NCI-H748 treated with DMSO at 0.1 percent for 48 hours (cell line): Measurements from ENCODE around the gene TRERF1.

Source experiments
- DNase-seq: peaks from one replicate; lab custom pipeline; 2025; lab: John Stamatoyannopoulos, UW

Gene TRERF1

GRCh38 chr6:42366011-42366705 lies 85.6 kb downstream of the TRERF1 start:
- DNase-seq: no peak

GRCh38 chr6:42365021-42365420 lies 86.7 kb downstream of the TRERF1 start:
- no peak for DNase-seq

GRCh38 chr6:42363926-42364849 lies 87.5 kb downstream of the TRERF1 start:
- no peak for DNase-seq

GRCh38 chr6:42361036-42361435 lies 90.7 kb downstream of the TRERF1 start:
- no peak for DNase-seq

GRCh38 chr6:42359021-42359420 lies 92.7 kb downstream of the TRERF1 start:
- DNase-seq: no peak

- DNase-seq: no peak
Observed at GRCh38 chr6:42355416-42355815, 96.3 kb downstream of the TRERF1 start.

- no peak for DNase-seq
Observed at GRCh38 chr6:42354702-42355101, 97.0 kb downstream of the TRERF1 start.

- no peak for DNase-seq
Observed at GRCh38 chr6:42352856-42353564, 98.7 kb downstream of the TRERF1 start.

GRCh38 chr6:42350911-42351310 lies 100.8 kb downstream of the TRERF1 start:
- no peak for DNase-seq

- no peak for DNase-seq
Observed at GRCh38 chr6:42349753-42350511, 101.8 kb downstream of the TRERF1 start.

GRCh38 chr6:42347456-42347855 lies 104.3 kb downstream of the TRERF1 start:
- DNase-seq: no peak

- DNase-seq: no peak
Observed at GRCh38 chr6:42345696-42346416, 105.9 kb downstream of the TRERF1 start.

GRCh38 chr6:42344756-42345155 lies 107.0 kb downstream of the TRERF1 start:
- DNase-seq: no peak

- no peak for DNase-seq
Observed at GRCh38 chr6:42341771-42342553, 109.8 kb downstream of the TRERF1 start.

- DNase-seq: no peak
Observed at GRCh38 chr6:42341221-42341620, 110.5 kb downstream of the TRERF1 start.

GRCh38 chr6:42340511-42340910 lies 111.2 kb downstream of the TRERF1 start:
- DNase-seq: no peak

GRCh38 chr6:42339991-42340401 lies 111.7 kb downstream of the TRERF1 start:
- DNase-seq: no peak

GRCh38 chr6:42338744-42339222 lies 112.9 kb downstream of the TRERF1 start:
- no peak for DNase-seq

- no peak for DNase-seq
Observed at GRCh38 chr6:42337985-42338743, 113.6 kb downstream of the TRERF1 start.
